PC-9 (cell line): Measurements from ENCODE around the gene HEG1.

Source experiments
- CTCF ChIP-seq: fragments of 200-600 bp; sonication (generic); conservative IDR thresholded peaks from 2 replicates; pipeline ENCODE4 v1.6.1; 2017; ENCODE audit warnings: mixed run types, antibody characterized with exemption, mild to moderate bottlenecking, moderate library complexity
- EZH2 ChIP-seq: fragments of 200-600 bp; sonication (generic); IDR thresholded peaks from 2 replicates; pipeline ENCODE4 v1.8.0; 2017; ENCODE audit warnings: antibody characterized with exemption, low read depth

GRCh38 chr3:125054449-125055329 lies 1.1 kb downstream of the HEG1 start:
- TF ChIP-seq CTCF (no peak), EZH2 (no peak)
